Measurements from ENCODE around the gene ACTR2. TPM values are rescaled to one million over a fixed set of nuclear protein-coding genes. Genes with fewer than 3 reads are reported as not detected.
A peak's percentile ranks its signal among the peaks of the same experiment; 100 is the strongest.

The ACTR2 gene
- total and polyA plus RNA-seq, 2 of the 13 experiments (the other 11 are each of a cell fraction or from before 2014, with no cell fraction given), result 51.2 to 100 TPM

DNA sequence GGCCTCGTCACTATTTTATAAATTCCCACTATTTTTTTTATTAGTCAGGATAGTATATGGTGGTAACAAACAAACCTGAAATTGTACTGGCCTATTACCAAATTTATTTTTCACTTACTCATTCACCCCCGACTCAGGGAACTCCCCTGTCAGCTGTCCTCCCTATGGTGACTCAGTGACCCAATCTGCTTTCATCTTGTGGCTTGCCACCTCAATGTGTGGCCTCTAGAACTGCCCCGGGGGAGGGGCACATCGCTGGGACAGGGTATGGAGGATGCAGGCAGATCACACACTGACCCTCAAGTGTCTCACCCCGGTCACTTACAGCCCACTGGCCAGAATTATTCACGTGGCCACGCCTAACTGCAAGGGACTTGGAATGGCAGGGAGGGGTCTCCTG is 71.6 kb downstream of the ACTR2 start:
- intact Hi-C loops (cut with micrococcal nuclease; ENCODE audit: unreplicated experiment), result no loop called here
- POLR2A ChIA-PET, result interaction anchor here (1.0 to 3.2 kb wide), 4 partner anchors 72 to 137 kb away, joined by 3 to 31 read pairs (median 14); partner anchors contain the start of gene SPRED2
- Histone ChIP-seq H3K4me2 (ENCODE audit: low read depth, low read length) (peak overlapping the region; percentile 99), H2AFZ (ENCODE audit: low read length) (no peak overlapping the region), H3K4me3 (replicated peaks in 1 of 3; ENCODE audit: insufficient read depth in 1 of 3, low read depth in 2 of 3, low read length in 3 of 3) (peak overlapping the region in 2 of 3 experiments; percentile 58 to 68; a peak in 3 of 6 replicates), H3K9ac (ENCODE audit: insufficient read depth, low read depth, low read length) (0 out of 2 replicates have a peak overlapping the region, but pooled peaks have one; percentile 45), H4K20me1 (ENCODE audit: insufficient read depth, low read length) (no peaks in the 10 kb centered on the region), H3K27me3 (ENCODE audit: control insufficient read depth in 1 of 2, insufficient read depth in 2 of 2, low read length in 2 of 2) (no peaks in the 10 kb centered on the region), H3K9me3 (ENCODE audit: low read length) (no peaks in the 10 kb centered on the region), H3K36me3 (replicated peaks in 1 of 2; ENCODE audit: control insufficient read depth in 1 of 2, insufficient read depth in 2 of 2, low read length in 2 of 2) (no peaks in the 10 kb centered on the region), H3K4me1 (ENCODE audit: insufficient read depth, low read length) (peaks cover 63% of the 10 kb centered on the region), H3K27ac (ENCODE audit: extremely low read length, insufficient read depth, low read length) (no peak overlapping the region), H3K79me2 (ENCODE audit: insufficient read depth, low read length) (no peaks in the 10 kb centered on the region)
- no TSS peak for BruUV-seq (replicated peaks)
- in situ Hi-C loops (cut with HindIII; ENCODE audit: extremely low pct_ligation_motif_present, low pct_unique_long_range_greater_than_20kb), result no loop called here
- FAIRE-seq (no peak), DNase-seq (ENCODE audit: low spot score) (no peak), ATAC-seq (no peak)
- TF ChIP-seq FOSL2 (CRISPR knock-in tag; IDR thresholded peaks at IDR 0.05), result peak; percentile 71
- no peak for TF ChIP-seq SP5 (CRISPR knock-in tag; IDR thresholded peaks at IDR 0.05; ENCODE audit: borderline replicate concordance, low read depth)
- TF ChIP-seq, protein P1, sequence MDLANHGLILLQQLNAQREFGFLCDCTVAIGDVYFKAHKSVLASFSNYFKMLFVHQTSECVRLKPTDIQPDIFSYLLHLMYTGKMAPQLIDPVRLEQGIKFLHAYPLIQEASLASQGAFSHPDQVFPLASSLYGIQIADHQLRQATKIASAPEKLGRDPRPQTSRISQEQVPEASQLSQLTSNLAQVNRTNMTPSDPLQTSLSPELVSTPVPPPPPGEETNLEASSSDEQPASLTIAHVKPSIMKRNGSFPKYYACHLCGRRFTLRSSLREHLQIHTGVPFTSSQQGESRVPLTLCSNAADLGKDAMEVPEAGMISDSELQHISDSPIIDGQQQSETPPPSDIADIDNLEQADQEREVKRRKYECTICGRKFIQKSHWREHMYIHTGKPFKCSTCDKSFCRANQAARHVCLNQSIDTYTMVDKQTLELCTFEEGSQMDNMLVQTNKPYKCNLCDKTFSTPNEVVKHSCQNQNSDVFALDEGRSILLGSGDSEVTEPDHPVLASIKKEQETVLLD (CRISPR knock-in tag; IDR thresholded peaks at IDR 0.05; ENCODE audit: low read depth), result no peak
- TF ChIP-seq NCOA1 (CRISPR knock-in tag; IDR thresholded peaks at IDR 0.05), result no peak
- TF ChIP-seq KDM2A (CRISPR knock-in tag; IDR thresholded peaks at IDR 0.05; ENCODE audit: borderline replicate concordance, low read depth), result 0 out of 2 replicates have a peak, but pooled peaks have one; percentile 32
- TF ChIP-seq ZFP90 (CRISPR knock-in tag; IDR thresholded peaks at IDR 0.05; ENCODE audit: borderline replicate concordance), result no peak
- peak; percentile 26; the same call in 1 of the 2 replicates for TF ChIP-seq SAP130 (CRISPR knock-in tag; IDR thresholded peaks at IDR 0.05; ENCODE audit: low read depth)
- TF ChIP-seq, protein P2, sequence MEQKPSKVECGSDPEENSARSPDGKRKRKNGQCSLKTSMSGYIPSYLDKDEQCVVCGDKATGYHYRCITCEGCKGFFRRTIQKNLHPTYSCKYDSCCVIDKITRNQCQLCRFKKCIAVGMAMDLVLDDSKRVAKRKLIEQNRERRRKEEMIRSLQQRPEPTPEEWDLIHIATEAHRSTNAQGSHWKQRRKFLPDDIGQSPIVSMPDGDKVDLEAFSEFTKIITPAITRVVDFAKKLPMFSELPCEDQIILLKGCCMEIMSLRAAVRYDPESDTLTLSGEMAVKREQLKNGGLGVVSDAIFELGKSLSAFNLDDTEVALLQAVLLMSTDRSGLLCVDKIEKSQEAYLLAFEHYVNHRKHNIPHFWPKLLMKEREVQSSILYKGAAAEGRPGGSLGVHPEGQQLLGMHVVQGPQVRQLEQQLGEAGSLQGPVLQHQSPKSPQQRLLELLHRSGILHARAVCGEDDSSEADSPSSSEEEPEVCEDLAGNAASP (CRISPR knock-in tag; IDR thresholded peaks at IDR 0.05; ENCODE audit: borderline replicate concordance), result no peak
- TF ChIP-seq, protein P3, sequence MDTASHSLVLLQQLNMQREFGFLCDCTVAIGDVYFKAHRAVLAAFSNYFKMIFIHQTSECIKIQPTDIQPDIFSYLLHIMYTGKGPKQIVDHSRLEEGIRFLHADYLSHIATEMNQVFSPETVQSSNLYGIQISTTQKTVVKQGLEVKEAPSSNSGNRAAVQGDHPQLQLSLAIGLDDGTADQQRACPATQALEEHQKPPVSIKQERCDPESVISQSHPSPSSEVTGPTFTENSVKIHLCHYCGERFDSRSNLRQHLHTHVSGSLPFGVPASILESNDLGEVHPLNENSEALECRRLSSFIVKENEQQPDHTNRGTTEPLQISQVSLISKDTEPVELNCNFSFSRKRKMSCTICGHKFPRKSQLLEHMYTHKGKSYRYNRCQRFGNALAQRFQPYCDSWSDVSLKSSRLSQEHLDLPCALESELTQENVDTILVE (CRISPR knock-in tag; IDR thresholded peaks at IDR 0.05), result 0 out of 2 replicates have a peak, but pooled peaks have one; percentile 12
- TF ChIP-seq, protein P4, sequence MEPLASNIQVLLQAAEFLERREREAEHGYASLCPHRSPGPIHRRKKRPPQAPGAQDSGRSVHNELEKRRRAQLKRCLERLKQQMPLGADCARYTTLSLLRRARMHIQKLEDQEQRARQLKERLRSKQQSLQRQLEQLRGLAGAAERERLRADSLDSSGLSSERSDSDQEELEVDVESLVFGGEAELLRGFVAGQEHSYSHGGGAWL (CRISPR knock-in tag; IDR thresholded peaks at IDR 0.05), result peak; percentile 33; the same call in 1 of the 2 replicates
- TF ChIP-seq NCOA5 (CRISPR knock-in tag; IDR thresholded peaks at IDR 0.05), result no peak
- TF ChIP-seq HDAC6 (IDR thresholded peaks at IDR 0.05; ENCODE audit: low read depth, low read length), result no peak
- CTCF ChIA-PET (ENCODE audit: low intra/inter-chr PET ratio, low total read pairs), result no interaction called here
- 17% methylated on average over 7 of the region's 7 CpGs for WGBS (ENCODE audit: low lambda C conversion rate)

Data from HepG2 (cell line).